ENCODE data around the gene GRAP. TPM values are rescaled to one million over a fixed set of nuclear protein-coding genes. Genes with fewer than 3 reads are reported as not detected.
"Not testable (repeated sequence)": the region's sequence is repeated elsewhere in the genome, so short reads cannot be mapped to it uniquely, and the experiment has no call there.

The GRAP gene
- total RNA-seq, 1 donor from 2014 or later, result not detected

GRCh38 chr17:19031729-19032128, 15.0 kb downstream of the GRAP start:
- not testable (repeated sequence) for H3K27me3 ChIP-seq (ENCODE audit: control insufficient read depth, insufficient read depth, low read length); H3K4me3 ChIP-seq (ENCODE audit: low read depth, low read length); FAIRE-seq; DNase-seq (ENCODE audit: low read depth); H3K36me3 ChIP-seq (ENCODE audit: control insufficient read depth, insufficient read depth, low read length)
- TF ChIP-seq CTCF (IDR thresholded peaks at IDR 0.05; ENCODE audit: insufficient read depth, low read length, severe bottlenecking), result peak; percentile 40

DNA sequence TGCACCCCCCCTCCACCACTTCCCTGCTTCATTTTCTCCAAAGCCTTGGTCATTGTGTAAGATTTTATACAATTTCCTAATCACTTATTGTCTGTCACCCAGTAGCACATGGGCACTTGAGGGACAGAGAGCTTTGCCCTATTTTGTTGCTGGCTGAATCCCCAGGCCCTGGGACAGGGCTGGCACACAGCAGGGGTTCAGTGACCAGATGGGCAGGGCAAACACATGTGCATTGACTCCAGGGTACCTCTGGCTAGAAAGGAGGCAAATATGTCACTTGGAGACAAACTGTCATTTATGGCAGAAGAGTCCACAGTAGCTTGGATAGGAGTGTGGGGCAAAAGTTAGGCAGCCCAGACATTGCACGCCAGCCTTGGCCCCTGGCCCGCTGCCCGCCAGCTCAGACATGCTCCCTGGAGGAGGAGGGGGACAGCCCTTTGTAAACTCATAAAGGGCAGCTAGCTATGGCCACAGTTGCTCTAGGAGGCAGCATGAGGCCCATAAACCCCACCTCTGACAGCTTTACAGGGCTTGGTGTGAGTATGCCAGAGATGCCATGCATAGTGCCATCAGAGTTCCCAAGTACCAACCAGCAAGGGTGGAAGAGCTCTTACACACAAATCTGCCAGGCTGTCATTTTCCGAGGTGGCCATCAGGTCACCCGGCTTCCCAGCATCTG, 15.8 kb downstream of the GRAP start:
- H3K27me3 ChIP-seq (ENCODE audit: control insufficient read depth, insufficient read depth, low read length); H3K36me3 ChIP-seq (ENCODE audit: control insufficient read depth, insufficient read depth, low read length); FAIRE-seq; H3K4me3 ChIP-seq (ENCODE audit: low read depth, low read length); DNase-seq (ENCODE audit: low read depth): not testable (repeated sequence)

DNA sequence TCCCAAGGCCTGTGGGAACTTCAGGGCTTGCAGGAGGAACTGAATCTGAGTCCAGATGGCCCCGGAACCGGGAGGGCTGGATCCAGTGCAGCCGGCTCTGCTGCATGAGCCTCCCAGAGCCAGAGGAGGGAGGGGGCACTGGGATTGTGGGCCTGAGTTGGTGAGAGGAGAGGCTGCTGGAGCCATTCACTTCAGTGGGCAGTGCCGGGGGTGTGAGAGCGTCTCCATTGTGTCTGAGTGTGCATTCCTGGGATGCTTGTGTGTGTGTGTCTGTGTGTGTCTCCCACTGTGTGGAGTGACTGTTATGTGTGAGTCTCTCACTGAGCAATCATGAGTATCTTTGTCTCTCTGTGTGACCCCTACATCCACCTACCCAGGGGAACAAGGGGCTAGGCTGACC, 17.0 kb downstream of the GRAP start:
- not testable (repeated sequence) for FAIRE-seq

DNA sequence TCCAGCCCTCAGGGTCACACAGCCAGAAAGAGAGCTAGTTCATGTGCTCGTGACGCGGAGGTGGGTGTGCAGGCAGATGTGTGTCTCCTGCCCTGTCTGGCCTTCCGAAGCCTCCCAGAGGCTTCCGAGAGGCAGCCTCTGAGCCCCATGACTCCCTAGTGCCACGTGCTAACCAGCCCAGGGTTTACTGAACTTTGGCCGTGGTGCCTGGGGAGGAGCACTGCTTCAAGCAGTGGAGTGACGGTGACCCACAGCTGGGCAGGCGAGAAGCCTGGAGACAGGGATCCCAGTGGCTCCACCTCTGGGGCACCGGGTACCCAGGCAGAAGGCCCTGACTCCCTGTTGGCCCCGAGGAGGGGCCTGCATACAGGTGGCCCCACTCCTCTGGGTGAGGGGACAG, 18.1 kb downstream of the GRAP start:
- not testable (repeated sequence) for H3K27me3 ChIP-seq (ENCODE audit: control insufficient read depth, insufficient read depth, low read length); FAIRE-seq; DNase-seq (ENCODE audit: low read depth); H3K4me3 ChIP-seq (ENCODE audit: low read depth, low read length); H3K36me3 ChIP-seq (ENCODE audit: control insufficient read depth, insufficient read depth, low read length)

More for the DNA sequence above, 17.0 kb downstream of the GRAP start:
- H3K36me3 ChIP-seq (ENCODE audit: control insufficient read depth, insufficient read depth, low read length); DNase-seq (ENCODE audit: low read depth); H3K27me3 ChIP-seq (ENCODE audit: control insufficient read depth, insufficient read depth, low read length); H3K4me3 ChIP-seq (ENCODE audit: low read depth, low read length): not testable (repeated sequence)

DNA sequence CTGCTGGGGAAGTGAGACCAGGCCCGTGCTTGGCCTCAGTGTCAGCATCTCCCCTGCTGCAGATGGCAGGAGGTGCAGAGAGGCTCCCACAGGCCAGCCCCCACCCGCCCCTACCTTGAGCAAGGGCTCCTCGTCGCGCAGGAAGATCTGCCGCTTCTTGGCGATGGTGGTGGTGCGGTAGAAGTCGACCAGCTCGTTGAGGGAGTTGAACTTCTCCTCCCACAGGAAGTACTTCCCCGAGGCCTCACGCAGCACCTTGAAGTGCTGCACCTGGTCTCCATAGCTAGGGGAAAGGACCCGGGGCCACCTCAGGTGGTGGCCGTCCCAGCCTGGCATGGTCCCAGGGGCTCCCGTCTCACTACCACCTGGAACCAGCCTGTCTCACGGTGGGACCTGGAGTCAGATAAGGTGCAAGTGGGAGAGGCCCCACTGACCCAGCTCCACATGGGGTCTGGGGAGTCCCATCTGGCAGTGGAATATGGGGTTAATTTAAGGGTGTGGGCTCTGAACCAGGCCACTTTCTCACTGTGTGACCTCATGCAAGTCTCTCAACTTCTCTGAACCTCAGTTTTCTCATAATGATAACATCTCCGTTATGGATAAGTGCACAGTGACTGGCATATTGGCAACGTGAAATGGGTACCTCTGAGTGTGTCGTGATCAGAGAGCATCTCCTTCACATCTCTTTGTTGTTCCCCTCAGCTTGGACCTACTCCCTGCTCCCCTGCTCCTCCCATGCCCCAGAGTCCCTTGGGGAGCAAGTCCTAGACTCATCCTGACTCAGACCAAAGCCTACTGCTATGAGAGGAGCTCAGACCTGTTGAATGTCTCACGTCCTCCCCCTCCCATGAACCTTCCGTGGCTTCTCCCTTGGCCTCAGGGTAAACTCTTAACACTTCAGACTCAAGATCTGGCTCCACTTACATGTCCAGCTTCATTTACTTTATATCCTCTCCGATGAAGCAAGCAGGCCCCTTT, 22.4 kb downstream of the GRAP start:
- no peak overlapping the region for H3K4me3 ChIP-seq (ENCODE audit: low read depth, low read length)
- TF ChIP-seq CTCF (IDR thresholded peaks at IDR 0.05; ENCODE audit: insufficient read depth, low read length, severe bottlenecking), result no peak
- no peaks in the 10 kb centered on the region for H3K27me3 ChIP-seq (ENCODE audit: control insufficient read depth, insufficient read depth, low read length)
- DNase-seq (ENCODE audit: low read depth) (peak; percentile 97), FAIRE-seq (peak; percentile 62)
- H3K36me3 ChIP-seq (ENCODE audit: control insufficient read depth, insufficient read depth, low read length), result no peaks in the 10 kb centered on the region

- DNase-seq (ENCODE audit: low read depth) (no peak), FAIRE-seq (no peak)
- Histone ChIP-seq H3K27me3 (ENCODE audit: control insufficient read depth, insufficient read depth, low read length) (no peaks in the 10 kb centered on the region), H3K36me3 (ENCODE audit: control insufficient read depth, insufficient read depth, low read length) (no peaks in the 10 kb centered on the region), H3K4me3 (ENCODE audit: low read depth, low read length) (no peak overlapping the region)
- no peak for TF ChIP-seq CTCF (IDR thresholded peaks at IDR 0.05; ENCODE audit: insufficient read depth, low read length, severe bottlenecking)
Observed at GRCh38 chr17:19023209-19023999, 23.4 kb downstream of the GRAP start.

- TF ChIP-seq CTCF (IDR thresholded peaks at IDR 0.05; ENCODE audit: insufficient read depth, low read length, severe bottlenecking), result no peak
- FAIRE-seq (no peak), DNase-seq (ENCODE audit: low read depth) (no peak)
- Histone ChIP-seq H3K4me3 (ENCODE audit: low read depth, low read length) (no peak overlapping the region), H3K27me3 (ENCODE audit: control insufficient read depth, insufficient read depth, low read length) (no peaks in the 10 kb centered on the region), H3K36me3 (ENCODE audit: control insufficient read depth, insufficient read depth, low read length) (no peaks in the 10 kb centered on the region)
Observed at GRCh38 chr17:19022747-19023146, 24.0 kb downstream of the GRAP start.

All from bronchial epithelial cell (primary cell).